WTC11 (cell line): ENCODE results near the gene HS2ST1. TPM values are rescaled to one million over a fixed set of nuclear protein-coding genes. Genes with fewer than 3 reads are reported as not detected.

ENCODE experiments used
- AFF4 ChIP-seq: sonication (generic); formaldehyde crosslinking; IDR thresholded peaks from 2 replicates; pipeline ENCODE4 v1.8.1; 2023; ENCODE audit warnings: mild to moderate bottlenecking, missing genetic modification reagents, borderline replicate concordance
- ATF3 ChIP-seq: sonication (generic); formaldehyde crosslinking; conservative IDR thresholded peaks from 2 replicates; pipeline ENCODE4 v1.8.1; 2022; ENCODE audit warnings: mild to moderate bottlenecking, missing genetic modification reagents
- CDX4 ChIP-seq: fragments of 250-450 bp; sonication (Bioruptor Pico); IDR thresholded peaks from 2 replicates; pipeline ENCODE4 v1.9.0; 2021; ENCODE audit warnings: moderate library complexity, mild to moderate bottlenecking, inconsistent platforms, borderline replicate concordance
- ESRRA ChIP-seq: sonication (generic); formaldehyde crosslinking; IDR thresholded peaks from 2 replicates; pipeline ENCODE4 v1.8.1; 2022; ENCODE audit warnings: mild to moderate bottlenecking, missing genetic modification reagents, borderline replicate concordance
- FOXK1 ChIP-seq: sonication (generic); formaldehyde crosslinking; IDR thresholded peaks from 2 replicates; pipeline ENCODE4 v1.8.0; 2022; ENCODE audit warnings: mild to moderate bottlenecking, moderate library complexity, missing genetic modification reagents
- FOXP1 ChIP-seq: sonication (generic); formaldehyde crosslinking; IDR thresholded peaks from 2 replicates; pipeline ENCODE4 v1.8.0; 2022; ENCODE audit warnings: missing genetic modification reagents, mild to moderate bottlenecking, moderate library complexity, borderline replicate concordance
- IRF1 ChIP-seq: sonication (generic); formaldehyde crosslinking; IDR thresholded peaks from 2 replicates; pipeline ENCODE4 v1.8.0; 2023; ENCODE audit warnings: missing genetic modification reagents
- IRF2 ChIP-seq: sonication (generic); formaldehyde crosslinking; IDR thresholded peaks from 2 replicates; pipeline ENCODE4 v1.8.0; 2022; ENCODE audit warnings: low read depth, missing genetic modification reagents, borderline replicate concordance
- JAZF1 ChIP-seq: fragments of 250-450 bp; sonication (Bioruptor Pico); IDR thresholded peaks from 2 replicates; pipeline ENCODE4 v1.9.0; 2021; ENCODE audit warnings: moderate library complexity, mild to moderate bottlenecking, inconsistent platforms
- JUN ChIP-seq: sonication (generic); formaldehyde crosslinking; IDR thresholded peaks from 2 replicates; pipeline ENCODE4 v1.8.0; 2023; ENCODE audit warnings: mild to moderate bottlenecking, missing genetic modification reagents
- MAX ChIP-seq: sonication (generic); formaldehyde crosslinking; IDR thresholded peaks from 2 replicates; pipeline ENCODE4 v1.8.0; 2022; ENCODE audit warnings: mild to moderate bottlenecking, missing genetic modification reagents
- NR2C2 ChIP-seq: sonication (generic); formaldehyde crosslinking; IDR thresholded peaks from 2 replicates; pipeline ENCODE4 v1.8.0; 2022; ENCODE audit warnings: mild to moderate bottlenecking, missing genetic modification reagents
- RORB ChIP-seq: fragments of 250-450 bp; sonication (Bioruptor Pico); IDR thresholded peaks from 2 replicates; pipeline ENCODE4 v1.9.0; 2021; ENCODE audit warnings: mild to moderate bottlenecking
- SMAD4 ChIP-seq: sonication (generic); formaldehyde crosslinking; IDR thresholded peaks from 2 replicates; pipeline ENCODE4 v1.8.0; 2022; ENCODE audit warnings: mild to moderate bottlenecking, missing genetic modification reagents
- TCF7 ChIP-seq: sonication (generic); formaldehyde crosslinking; IDR thresholded peaks from 2 replicates; pipeline ENCODE4 v1.8.0; 2022; ENCODE audit warnings: mild to moderate bottlenecking, low read depth, missing genetic modification reagents, moderate library complexity
- TP53 ChIP-seq: sonication (generic); formaldehyde crosslinking; IDR thresholded peaks from 2 replicates; pipeline ENCODE4 v1.8.1; 2023; ENCODE audit warnings: mild to moderate bottlenecking, missing genetic modification reagents
- ZNF423 ChIP-seq: fragments of 250-450 bp; sonication (Bioruptor Pico); IDR thresholded peaks from 2 replicates; pipeline ENCODE4 v2.1.2; 2022; ENCODE audit warnings: mild to moderate bottlenecking, moderate library complexity
- total RNA-seq: library from RNA; stranded (reverse); gene quantifications from 3 replicates; pipeline ENCODE4 v1.2.3, GENCODE V29; 2021
- TF ChIP-seq, protein P1 (sequence below): sonication (generic); formaldehyde crosslinking; IDR thresholded peaks from 2 replicates; pipeline ENCODE4 v1.8.1; 2022; ENCODE audit warnings: low read depth, missing genetic modification reagents, borderline replicate concordance
- TF ChIP-seq, protein P2 (sequence below): sonication (generic); formaldehyde crosslinking; IDR thresholded peaks from 2 replicates; pipeline ENCODE4 v1.8.0; 2022; ENCODE audit warnings: mild to moderate bottlenecking, missing genetic modification reagents
- TF ChIP-seq, protein P3 (sequence below): sonication (generic); formaldehyde crosslinking; IDR thresholded peaks from 2 replicates; pipeline ENCODE4 v1.8.0; 2022; ENCODE audit warnings: missing genetic modification reagents
- TF ChIP-seq, protein P4 (sequence below): fragments of 250-450 bp; sonication (Bioruptor Pico); IDR thresholded peaks from 2 replicates; pipeline ENCODE4 v1.9.0; 2021; ENCODE audit warnings: mild to moderate bottlenecking
- TF ChIP-seq, protein P5 (sequence below): fragments of 200-600 bp; IDR thresholded peaks from 2 replicates; pipeline ENCODE4 v1.8.0; 2022; ENCODE audit warnings: antibody characterized with exemption
- TF ChIP-seq, protein P6 (sequence below): sonication (generic); formaldehyde crosslinking; IDR thresholded peaks from 2 replicates; pipeline ENCODE4 v1.8.0; 2022; ENCODE audit warnings: mild to moderate bottlenecking, missing genetic modification reagents

Gene HS2ST1
- total RNA-seq, 1 experiment from 2014 or later: 24.7 TPM

DNA sequence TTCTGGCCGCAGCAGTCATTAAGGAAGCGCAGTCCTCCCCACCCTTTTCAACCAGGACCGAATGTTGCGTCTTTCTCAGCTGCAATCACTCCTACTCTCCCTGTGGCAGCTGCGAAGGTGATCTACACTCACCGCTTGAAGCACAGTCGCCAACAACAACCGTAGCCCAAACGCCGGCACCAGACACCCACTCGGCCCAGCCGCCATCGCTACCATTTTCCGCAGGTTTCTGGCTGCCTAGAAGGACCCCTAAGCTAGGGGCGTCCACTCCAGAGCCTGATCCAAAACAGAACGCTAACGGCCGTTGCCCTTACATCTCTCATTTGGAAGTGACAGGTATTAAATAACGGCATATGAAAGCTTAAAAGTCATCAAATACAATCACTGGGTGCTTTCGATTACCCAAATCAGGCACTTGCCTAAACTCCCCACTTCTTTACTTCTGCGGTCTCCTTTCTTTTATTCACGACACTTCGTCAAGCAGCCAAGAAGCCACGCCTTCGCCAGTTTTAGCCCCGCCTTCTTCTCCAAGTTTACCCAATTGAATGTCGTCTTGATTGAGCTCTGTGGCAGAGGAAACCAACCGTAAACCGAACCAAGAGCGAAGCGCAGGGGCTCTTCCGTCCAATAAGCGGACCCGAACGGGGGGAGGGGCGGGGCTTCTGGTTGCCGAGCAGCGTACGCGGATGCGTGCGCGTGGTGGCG, 387 bp upstream of the HS2ST1 start, which contains the start of gene SELENOF (continued):
- peak; percentile 46; the same call in 1 of the 2 replicates for TF ChIP-seq MAX (CRISPR knock-in tag)
- TF ChIP-seq SMAD4 (CRISPR knock-in tag): no peak
- no peak for TF ChIP-seq JUN (CRISPR knock-in tag)
- TF ChIP-seq AFF4 (CRISPR knock-in tag): no peak
- no peak for TF ChIP-seq JAZF1
- TF ChIP-seq, protein P1, sequence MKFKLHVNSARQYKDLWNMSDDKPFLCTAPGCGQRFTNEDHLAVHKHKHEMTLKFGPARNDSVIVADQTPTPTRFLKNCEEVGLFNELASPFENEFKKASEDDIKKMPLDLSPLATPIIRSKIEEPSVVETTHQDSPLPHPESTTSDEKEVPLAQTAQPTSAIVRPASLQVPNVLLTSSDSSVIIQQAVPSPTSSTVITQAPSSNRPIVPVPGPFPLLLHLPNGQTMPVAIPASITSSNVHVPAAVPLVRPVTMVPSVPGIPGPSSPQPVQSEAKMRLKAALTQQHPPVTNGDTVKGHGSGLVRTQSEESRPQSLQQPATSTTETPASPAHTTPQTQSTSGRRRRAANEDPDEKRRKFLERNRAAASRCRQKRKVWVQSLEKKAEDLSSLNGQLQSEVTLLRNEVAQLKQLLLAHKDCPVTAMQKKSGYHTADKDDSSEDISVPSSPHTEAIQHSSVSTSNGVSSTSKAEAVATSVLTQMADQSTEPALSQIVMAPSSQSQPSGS (CRISPR knock-in tag): no peak
- TF ChIP-seq, protein P2, sequence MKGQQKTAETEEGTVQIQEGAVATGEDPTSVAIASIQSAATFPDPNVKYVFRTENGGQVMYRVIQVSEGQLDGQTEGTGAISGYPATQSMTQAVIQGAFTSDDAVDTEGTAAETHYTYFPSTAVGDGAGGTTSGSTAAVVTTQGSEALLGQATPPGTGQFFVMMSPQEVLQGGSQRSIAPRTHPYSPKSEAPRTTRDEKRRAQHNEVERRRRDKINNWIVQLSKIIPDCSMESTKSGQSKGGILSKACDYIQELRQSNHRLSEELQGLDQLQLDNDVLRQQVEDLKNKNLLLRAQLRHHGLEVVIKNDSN: 0 out of 2 replicates have a peak, but pooled peaks have one; percentile 21
- TF ChIP-seq, protein P3, sequence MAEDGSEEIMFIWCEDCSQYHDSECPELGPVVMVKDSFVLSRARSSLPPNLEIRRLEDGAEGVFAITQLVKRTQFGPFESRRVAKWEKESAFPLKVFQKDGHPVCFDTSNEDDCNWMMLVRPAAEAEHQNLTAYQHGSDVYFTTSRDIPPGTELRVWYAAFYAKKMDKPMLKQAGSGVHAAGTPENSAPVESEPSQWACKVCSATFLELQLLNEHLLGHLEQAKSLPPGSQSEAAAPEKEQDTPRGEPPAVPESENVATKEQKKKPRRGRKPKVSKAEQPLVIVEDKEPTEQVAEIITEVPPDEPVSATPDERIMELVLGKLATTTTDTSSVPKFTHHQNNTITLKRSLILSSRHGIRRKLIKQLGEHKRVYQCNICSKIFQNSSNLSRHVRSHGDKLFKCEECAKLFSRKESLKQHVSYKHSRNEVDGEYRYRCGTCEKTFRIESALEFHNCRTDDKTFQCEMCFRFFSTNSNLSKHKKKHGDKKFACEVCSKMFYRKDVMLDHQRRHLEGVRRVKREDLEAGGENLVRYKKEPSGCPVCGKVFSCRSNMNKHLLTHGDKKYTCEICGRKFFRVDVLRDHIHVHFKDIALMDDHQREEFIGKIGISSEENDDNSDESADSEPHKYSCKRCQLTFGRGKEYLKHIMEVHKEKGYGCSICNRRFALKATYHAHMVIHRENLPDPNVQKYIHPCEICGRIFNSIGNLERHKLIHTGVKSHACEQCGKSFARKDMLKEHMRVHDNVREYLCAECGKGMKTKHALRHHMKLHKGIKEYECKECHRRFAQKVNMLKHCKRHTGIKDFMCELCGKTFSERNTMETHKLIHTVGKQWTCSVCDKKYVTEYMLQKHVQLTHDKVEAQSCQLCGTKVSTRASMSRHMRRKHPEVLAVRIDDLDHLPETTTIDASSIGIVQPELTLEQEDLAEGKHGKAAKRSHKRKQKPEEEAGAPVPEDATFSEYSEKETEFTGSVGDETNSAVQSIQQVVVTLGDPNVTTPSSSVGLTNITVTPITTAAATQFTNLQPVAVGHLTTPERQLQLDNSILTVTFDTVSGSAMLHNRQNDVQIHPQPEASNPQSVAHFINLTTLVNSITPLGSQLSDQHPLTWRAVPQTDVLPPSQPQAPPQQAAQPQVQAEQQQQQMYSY (CRISPR knock-in tag): no peak
- TF ChIP-seq, protein P4, sequence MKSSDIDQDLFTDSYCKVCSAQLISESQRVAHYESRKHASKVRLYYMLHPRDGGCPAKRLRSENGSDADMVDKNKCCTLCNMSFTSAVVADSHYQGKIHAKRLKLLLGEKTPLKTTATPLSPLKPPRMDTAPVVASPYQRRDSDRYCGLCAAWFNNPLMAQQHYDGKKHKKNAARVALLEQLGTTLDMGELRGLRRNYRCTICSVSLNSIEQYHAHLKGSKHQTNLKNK (CRISPR knock-in tag): no peak
- TF ChIP-seq ATF3: no peak
- peak; percentile 36; the same call in 1 of the 2 replicates for TF ChIP-seq FOXP1 (CRISPR knock-in tag)
- TF ChIP-seq, protein P5, sequence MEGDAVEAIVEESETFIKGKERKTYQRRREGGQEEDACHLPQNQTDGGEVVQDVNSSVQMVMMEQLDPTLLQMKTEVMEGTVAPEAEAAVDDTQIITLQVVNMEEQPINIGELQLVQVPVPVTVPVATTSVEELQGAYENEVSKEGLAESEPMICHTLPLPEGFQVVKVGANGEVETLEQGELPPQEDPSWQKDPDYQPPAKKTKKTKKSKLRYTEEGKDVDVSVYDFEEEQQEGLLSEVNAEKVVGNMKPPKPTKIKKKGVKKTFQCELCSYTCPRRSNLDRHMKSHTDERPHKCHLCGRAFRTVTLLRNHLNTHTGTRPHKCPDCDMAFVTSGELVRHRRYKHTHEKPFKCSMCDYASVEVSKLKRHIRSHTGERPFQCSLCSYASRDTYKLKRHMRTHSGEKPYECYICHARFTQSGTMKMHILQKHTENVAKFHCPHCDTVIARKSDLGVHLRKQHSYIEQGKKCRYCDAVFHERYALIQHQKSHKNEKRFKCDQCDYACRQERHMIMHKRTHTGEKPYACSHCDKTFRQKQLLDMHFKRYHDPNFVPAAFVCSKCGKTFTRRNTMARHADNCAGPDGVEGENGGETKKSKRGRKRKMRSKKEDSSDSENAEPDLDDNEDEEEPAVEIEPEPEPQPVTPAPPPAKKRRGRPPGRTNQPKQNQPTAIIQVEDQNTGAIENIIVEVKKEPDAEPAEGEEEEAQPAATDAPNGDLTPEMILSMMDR: no peak
- TF ChIP-seq, protein P6, sequence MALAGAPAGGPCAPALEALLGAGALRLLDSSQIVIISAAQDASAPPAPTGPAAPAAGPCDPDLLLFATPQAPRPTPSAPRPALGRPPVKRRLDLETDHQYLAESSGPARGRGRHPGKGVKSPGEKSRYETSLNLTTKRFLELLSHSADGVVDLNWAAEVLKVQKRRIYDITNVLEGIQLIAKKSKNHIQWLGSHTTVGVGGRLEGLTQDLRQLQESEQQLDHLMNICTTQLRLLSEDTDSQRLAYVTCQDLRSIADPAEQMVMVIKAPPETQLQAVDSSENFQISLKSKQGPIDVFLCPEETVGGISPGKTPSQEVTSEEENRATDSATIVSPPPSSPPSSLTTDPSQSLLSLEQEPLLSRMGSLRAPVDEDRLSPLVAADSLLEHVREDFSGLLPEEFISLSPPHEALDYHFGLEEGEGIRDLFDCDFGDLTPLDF (CRISPR knock-in tag): no peak
- no peak for TF ChIP-seq FOXK1 (CRISPR knock-in tag)
- no peak for TF ChIP-seq TCF7
- no peak for TF ChIP-seq IRF2
- TF ChIP-seq ZNF423: no peak
- TF ChIP-seq CDX4 (CRISPR knock-in tag): no peak
- TF ChIP-seq RORB: no peak
- TF ChIP-seq ESRRA (CRISPR knock-in tag): no peak
- TF ChIP-seq NR2C2: no peak
- TF ChIP-seq TP53 (CRISPR knock-in tag): no peak
- no peak for TF ChIP-seq IRF1 (CRISPR knock-in tag)
